Measurements from ENCODE around the gene USP32.

USP32 gene

DNA sequence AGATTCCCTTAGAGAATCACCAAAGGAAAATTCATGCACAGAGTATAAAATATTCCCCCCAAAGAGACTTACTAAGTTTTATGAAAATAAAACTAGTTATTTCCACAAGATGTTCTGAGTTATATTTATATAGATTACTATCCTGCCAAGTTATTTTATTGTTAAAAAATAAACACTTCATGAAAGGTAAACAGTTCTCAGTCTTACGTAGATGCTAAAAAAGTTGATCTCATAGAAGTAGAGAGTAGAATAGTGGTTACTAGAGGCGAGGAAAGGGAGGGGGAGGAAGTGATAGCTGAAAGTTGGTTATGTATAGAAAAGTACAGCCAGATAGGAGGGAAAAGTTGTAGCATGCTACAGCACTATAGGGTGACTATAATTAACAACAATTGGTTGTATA, 65.2 kb downstream of the USP32 start:
- Histone ChIP-seq H3K9me2 (ENCODE audit: low read depth, low read length) (no peaks in the 10 kb centered on the region), H3K79me2 (ENCODE audit: insufficient read depth, low read length) (no peaks in the 10 kb centered on the region; the same call in 1 of the 2 replicates), H3K4me3 (ENCODE audit: low read depth, low read length, poor library complexity, severe bottlenecking) (no peak overlapping the region), H4K20me1 (ENCODE audit: insufficient read depth, low read length) (no peaks in the 10 kb centered on the region), H3K4me2 (ENCODE audit: low read length) (no peak overlapping the region), H2AFZ (ENCODE audit: low read length) (no peak overlapping the region), H3K9ac (ENCODE audit: low read length) (no peak overlapping the region), H3K36me3 (ENCODE audit: insufficient read depth, low read length) (peaks cover 5% of the 10 kb centered on the region; the same call in 1 of the 2 replicates), H3K27ac (ENCODE audit: low read depth, low read length, poor library complexity, severe bottlenecking) (no peak overlapping the region), H3K27me3 (ENCODE audit: insufficient read depth, low read length) (no peaks in the 10 kb centered on the region), H3K4me1 (ENCODE audit: insufficient read depth, low read length, severe bottlenecking) (no peaks in the 10 kb centered on the region), H3K9me3 (ENCODE audit: low read length) (peaks cover 4% of the 10 kb centered on the region; the same call in 1 of the 2 replicates), H3F3A (ENCODE audit: insufficient read depth, low read length) (no peaks in the 10 kb centered on the region)
- TF ChIP-seq CTCF (IDR thresholded peaks at IDR 0.05; ENCODE audit: low read length) = no peak
- no peak for TF ChIP-seq EZH2 (IDR thresholded peaks at IDR 0.05; ENCODE audit: borderline replicate concordance, low read length)

DNA sequence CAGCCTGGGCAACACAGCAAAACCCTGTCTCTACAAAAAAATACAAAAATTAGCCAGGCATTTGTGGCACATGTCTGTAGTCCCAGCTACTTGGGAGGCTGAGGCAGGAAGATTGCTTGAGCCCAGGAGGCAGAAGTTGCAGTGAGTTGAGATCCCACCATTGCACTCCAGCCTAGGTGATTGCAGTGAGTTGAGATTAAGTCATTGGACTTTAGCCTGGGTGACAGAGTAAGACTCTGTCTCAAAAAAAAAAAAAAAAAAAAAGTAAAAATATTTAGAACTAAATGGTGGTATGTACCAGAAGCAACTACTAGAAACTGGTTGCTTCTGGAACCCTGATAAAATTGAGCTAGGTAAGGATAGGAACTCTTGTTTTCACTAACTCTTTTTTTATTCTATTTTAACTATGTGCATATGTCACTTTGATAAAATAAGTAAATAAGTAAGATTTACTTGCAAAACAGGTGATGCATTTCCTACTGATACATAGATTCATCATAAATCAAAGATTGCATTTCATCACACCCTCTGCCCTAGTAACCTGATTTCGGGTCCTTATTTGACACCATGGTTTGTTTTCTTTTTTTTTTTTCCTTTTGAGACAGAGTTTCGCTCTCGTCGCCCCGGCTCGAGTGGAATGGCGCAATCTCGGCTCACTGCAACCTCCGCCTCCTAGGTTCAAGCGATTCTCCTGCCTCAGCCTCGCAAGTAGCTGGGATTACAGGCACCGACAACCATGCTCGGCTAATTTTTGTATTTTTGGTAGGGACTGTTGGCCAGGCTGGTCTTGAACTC, 66.0 kb downstream of the USP32 start:
- no peak overlapping the region for H3K9ac ChIP-seq (ENCODE audit: low read length)
- no peaks in the 10 kb centered on the region; the same call in 1 of the 2 replicates for H3K79me2 ChIP-seq (ENCODE audit: insufficient read depth, low read length)
- no peak for TF ChIP-seq EZH2 (IDR thresholded peaks at IDR 0.05; ENCODE audit: borderline replicate concordance, low read length)
- TF ChIP-seq CTCF (IDR thresholded peaks at IDR 0.05; ENCODE audit: low read length) = no peak
- no peak overlapping the region for H2AFZ ChIP-seq (ENCODE audit: low read length)
- no peaks in the 10 kb centered on the region for H3K4me1 ChIP-seq (ENCODE audit: insufficient read depth, low read length, severe bottlenecking)
- no peaks in the 10 kb centered on the region for H4K20me1 ChIP-seq (ENCODE audit: insufficient read depth, low read length)
- H3K4me2 ChIP-seq (ENCODE audit: low read length) = no peak overlapping the region
- peaks cover 5% of the 10 kb centered on the region; the same call in 1 of the 2 replicates for H3K36me3 ChIP-seq (ENCODE audit: insufficient read depth, low read length)
- no peak overlapping the region for H3K4me3 ChIP-seq (ENCODE audit: low read depth, low read length, poor library complexity, severe bottlenecking)
- no peaks in the 10 kb centered on the region for H3K9me2 ChIP-seq (ENCODE audit: low read depth, low read length)
- H3F3A ChIP-seq (ENCODE audit: insufficient read depth, low read length) = no peaks in the 10 kb centered on the region
- no peak overlapping the region for H3K27ac ChIP-seq (ENCODE audit: low read depth, low read length, poor library complexity, severe bottlenecking)
- peaks cover 4% of the 10 kb centered on the region; the same call in 1 of the 2 replicates for H3K9me3 ChIP-seq (ENCODE audit: low read length)
- H3K27me3 ChIP-seq (ENCODE audit: insufficient read depth, low read length) = no peaks in the 10 kb centered on the region

- H3K79me2 ChIP-seq (ENCODE audit: insufficient read depth, low read length) = no peaks in the 10 kb centered on the region; the same call in 1 of the 2 replicates
- no peak overlapping the region for H2AFZ ChIP-seq (ENCODE audit: low read length)
- H3F3A ChIP-seq (ENCODE audit: insufficient read depth, low read length) = no peaks in the 10 kb centered on the region
Measured at GRCh38 chr17:60323754-60324153, 68.2 kb downstream of the USP32 start.

More at GRCh38 chr17:60323754-60324153, 68.2 kb downstream of the USP32 start:
- no peak overlapping the region for H3K9ac ChIP-seq (ENCODE audit: low read length)
- no peaks in the 10 kb centered on the region for H3K9me2 ChIP-seq (ENCODE audit: low read depth, low read length)
- peaks cover 3% of the 10 kb centered on the region; the same call in 1 of the 2 replicates for H3K9me3 ChIP-seq (ENCODE audit: low read length)
- H3K36me3 ChIP-seq (ENCODE audit: insufficient read depth, low read length) = peaks cover 4% of the 10 kb centered on the region; the same call in 1 of the 2 replicates
- H3K27ac ChIP-seq (ENCODE audit: low read depth, low read length, poor library complexity, severe bottlenecking) = no peak overlapping the region
- H3K4me2 ChIP-seq (ENCODE audit: low read length) = no peak overlapping the region
- no peak for TF ChIP-seq CTCF (IDR thresholded peaks at IDR 0.05; ENCODE audit: low read length)
- TF ChIP-seq EZH2 (IDR thresholded peaks at IDR 0.05; ENCODE audit: borderline replicate concordance, low read length) = no peak
- no peaks in the 10 kb centered on the region for H4K20me1 ChIP-seq (ENCODE audit: insufficient read depth, low read length)
- no peaks in the 10 kb centered on the region for H3K4me1 ChIP-seq (ENCODE audit: insufficient read depth, low read length, severe bottlenecking)
- no peaks in the 10 kb centered on the region for H3K27me3 ChIP-seq (ENCODE audit: insufficient read depth, low read length)
- H3K4me3 ChIP-seq (ENCODE audit: low read depth, low read length, poor library complexity, severe bottlenecking) = no peak overlapping the region

Measured in OCI-LY1 (cell line).